AML-193 (cell line): ENCODE results near the gene IFNL1.
"Not testable (repeated sequence)": the region's sequence is repeated elsewhere in the genome, so short reads cannot be mapped to it uniquely, and the experiment has no call there.

ENCODE experiments used
- DNase-seq, 2 experiments: peaks; one replicate each; lab custom pipeline; 2025; lab: John Stamatoyannopoulos, UW

IFNL1 gene

DNA sequence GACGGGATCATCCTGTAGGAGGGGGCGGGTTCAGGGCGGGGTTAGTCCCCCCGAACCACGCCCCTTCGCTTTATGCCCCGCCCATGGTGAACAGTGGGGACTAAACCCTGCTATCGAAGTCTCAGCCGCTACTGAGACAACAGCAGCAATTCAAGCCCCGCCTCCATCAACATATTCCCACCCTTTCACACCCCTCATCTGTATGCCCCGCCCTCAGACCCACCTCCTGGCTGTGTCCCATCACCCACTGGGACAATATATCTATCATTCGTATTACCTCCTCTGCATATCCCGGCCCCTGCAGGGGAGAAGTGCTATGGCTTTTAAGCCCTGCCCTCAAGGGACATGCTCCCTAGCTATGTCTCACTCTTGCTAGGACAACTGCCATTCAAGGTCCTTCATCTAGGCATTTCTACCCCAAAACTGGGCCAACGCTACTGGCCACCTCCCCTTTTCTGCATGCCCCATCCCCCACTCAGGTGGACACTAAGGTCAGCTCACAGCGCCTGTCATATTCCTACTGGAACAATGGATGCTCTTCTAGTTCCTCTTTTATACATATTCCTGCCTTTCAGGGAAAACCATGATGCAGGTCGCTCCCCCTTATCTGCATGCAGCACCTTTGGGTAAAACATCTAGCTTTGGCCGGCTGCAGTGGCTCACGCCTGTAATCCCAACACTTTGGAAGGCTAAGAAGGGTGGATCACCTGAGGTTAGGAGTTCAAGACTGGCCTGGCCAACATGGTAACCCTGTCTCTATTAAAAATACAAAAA lies 12.5 kb downstream of the IFNL1 start:
- no peak for DNase-seq

- DNase-seq = not testable (repeated sequence)
These were observed 13.1 kb downstream of the IFNL1 start for GRCh38 chr19:39309305-39309670.

DNA sequence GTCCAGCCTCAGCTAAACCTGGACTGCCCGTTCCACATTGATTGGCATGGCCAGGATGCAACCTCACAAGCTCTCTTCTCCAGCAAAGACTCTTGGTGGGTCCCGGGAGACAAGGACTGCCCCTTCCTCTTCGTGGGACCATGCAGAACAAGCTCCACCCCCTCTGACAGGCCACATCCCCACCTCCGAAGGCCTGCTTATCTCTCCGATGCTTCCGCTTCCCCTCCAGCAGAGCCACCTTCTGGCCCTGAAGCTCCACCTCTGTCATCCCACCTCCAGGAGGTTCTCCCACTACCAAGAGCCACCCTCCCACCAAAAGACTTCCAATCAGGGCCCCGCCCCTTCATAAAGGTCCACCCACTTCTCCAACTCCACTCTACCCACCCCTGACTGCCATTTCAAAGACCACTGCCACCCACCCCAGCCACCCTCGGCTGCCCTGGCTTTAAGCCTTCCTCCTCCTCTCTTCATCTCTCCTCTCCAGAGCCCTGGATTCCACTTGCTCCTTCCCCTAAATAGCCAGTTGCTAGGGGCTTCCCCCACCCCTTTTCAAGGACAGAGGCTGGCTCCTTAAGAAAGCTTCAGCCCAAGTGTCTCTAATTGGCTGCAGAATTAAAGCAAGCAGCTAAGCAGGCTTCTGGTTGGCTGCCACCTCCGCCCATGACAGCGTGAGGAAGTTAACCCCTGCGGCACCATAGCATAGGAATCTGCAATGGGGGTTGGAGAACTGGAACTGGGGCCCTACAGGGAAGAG lies 14.5 kb downstream of the IFNL1 start:
- DNase-seq = no peak

DNA sequence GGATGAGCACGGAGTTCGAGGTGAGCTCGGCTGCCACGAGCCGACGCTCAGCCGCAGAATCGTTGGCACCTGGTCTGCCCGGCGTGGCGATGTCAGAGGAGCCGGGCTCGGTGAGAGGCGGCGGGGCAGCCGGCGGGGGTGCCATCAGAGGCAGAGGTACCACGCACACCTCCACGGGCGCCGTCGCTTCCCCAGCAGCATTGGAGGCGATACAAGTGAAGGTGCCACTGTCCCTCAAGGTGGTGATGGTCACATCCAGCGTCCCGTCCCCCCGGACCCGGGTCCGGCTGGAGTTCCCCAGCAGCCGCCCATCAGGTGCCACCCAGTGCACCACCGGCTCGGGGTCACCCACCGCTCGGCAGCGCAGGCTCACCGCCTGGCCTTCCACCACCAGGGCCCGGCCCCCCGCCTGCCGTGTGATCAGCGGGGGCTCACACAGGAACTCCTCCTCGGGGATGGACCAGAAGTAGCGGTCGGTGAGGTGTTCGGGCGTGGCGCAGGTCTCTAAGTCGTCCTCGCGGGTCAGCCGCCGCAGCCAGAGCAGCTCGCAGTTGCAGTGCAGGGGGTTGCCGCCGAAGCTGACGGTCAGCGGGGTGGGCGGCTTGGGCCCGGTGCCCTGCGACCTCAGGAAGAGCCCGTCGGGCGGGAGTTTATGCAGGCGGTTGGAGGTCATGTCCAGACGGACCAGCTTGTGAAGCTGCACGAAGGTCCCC lies 18.0 kb downstream of the IFNL1 start:
- no peak for DNase-seq

GRCh38 chr19:39315933-39316332 lies 19.7 kb downstream of the IFNL1 start:
- no peak for DNase-seq

DNA sequence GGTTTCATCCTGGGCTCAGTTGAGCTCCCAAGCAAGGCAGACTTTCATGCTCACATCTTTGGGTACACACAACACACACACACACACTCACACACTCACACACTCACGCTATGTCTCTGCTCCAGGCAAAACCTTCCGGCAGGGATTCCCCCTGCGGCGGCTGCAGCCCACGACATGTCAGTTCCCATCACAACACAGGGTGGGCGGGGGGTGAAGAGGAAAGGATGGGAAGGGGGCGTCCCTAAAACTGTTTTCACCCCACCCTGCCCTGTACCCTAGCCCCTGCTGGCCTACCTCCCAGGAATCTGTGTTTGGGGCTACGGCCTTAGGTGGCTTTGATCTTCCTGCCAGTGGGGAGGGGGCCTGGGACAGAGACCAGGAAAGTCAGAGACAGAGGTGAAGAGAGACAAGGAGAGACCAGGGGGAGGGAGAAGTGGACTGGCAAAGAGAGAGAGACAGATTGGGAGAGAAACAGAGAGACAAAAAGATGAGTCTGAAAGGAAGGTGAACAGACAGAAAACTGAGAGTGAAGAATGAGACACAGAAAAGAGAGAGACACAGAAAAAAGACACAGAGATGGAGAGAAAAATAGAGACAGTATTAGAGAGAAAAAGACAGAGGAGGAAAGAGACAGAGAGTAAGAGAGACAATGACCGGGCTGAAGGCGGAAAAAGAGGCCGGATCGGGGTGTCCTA lies 20.6 kb downstream of the IFNL1 start:
- no peak for DNase-seq

GRCh38 chr19:39317476-39317875 lies 21.3 kb downstream of the IFNL1 start:
- DNase-seq = no peak

- no peak for DNase-seq
These were observed 21.9 kb downstream of the IFNL1 start for GRCh38 chr19:39318071-39318470.

DNA sequence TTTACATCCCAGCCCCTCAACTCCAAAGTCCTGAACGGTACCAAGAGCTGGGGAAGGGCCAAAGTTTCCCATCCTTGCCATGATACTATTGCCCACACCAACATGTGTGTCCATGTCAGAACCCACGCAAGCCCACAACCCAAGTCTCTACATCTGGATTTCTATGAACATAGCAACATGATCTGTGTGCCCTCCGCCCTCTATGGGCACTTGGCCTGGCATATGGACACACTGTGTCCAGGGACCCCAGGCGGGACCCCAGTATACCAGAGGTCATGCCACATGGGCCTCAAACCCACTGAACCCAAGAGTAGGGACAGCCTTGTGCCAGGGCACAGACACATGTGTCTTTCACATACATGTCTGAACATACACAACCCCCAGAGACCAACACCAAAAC lies 22.5 kb downstream of the IFNL1 start:
- no peak for DNase-seq

GRCh38 chr19:39319098-39319891 lies 23.1 kb downstream of the IFNL1 start:
- DNase-seq = no peak

- no peak for DNase-seq
These were observed 23.7 kb downstream of the IFNL1 start for GRCh38 chr19:39319892-39320248.

DNA sequence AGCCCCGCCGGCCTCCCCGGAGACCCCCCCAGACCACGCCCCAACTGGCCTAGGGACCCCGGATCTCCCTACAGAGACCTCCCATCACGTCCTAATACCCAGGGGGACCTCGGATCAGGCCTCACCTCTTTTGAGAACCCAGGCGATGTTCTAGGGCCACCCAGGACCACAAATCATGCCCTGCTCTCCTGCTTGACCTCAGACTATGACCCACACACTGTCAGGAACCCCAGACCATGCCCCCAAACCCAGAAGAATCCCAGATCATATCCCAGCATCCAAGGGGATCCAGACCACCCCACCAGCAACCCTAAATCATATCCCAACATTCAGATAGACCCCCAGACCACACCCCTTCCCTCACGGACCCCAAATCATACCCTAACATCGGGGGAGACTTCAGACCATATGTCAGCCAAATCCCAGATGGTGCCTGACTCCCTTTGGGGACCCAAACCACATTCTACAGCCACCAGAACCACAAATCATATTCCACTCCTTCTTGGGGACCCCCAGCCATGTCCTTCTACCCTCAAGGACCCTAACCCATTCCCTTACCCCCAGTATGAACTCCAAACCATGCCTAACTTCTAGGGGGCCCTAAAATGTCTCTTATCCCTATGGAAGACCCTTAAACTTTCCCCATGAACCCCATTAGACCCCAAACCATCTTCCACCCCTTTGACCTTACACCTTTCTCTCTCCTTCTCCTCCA lies 25.1 kb downstream of the IFNL1 start:
- no peak for DNase-seq

GRCh38 chr19:39321832-39322176 lies 25.6 kb downstream of the IFNL1 start:
- no peak for DNase-seq

DNA sequence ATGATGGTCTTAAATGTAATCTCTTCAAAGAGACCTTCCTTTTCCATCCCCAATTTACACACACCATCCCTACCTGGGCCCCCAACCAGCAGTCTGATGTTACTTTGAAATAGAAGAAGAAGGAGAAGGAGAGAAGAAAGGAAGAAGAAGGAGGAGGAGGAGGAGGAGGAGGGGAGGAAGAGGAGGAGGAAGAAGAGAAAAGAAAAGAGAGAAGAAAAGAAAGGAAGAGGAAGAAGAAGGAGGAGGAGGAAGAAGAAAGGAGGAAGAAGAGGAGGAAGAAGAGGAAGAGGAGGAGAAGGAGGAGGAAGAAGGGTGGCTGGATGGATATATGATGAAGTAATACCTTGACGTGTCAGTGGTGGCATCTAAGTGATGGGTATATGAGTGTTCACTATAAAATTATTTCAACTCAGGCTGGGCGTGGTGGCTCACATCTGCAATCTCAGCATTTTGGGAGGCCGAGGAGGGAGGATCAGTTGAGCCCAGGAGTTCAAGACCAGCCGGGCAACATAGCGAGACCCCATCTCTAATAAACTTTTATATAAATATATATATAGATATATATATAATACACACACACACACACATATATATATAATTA lies 28.1 kb downstream of the IFNL1 start:
- no peak for DNase-seq

- DNase-seq = no peak
These were observed 29.8 kb downstream of the IFNL1 start for GRCh38 chr19:39325778-39326665.

GRCh38 chr19:39327363-39328045 lies 31.3 kb downstream of the IFNL1 start:
- DNase-seq = no peak

DNA sequence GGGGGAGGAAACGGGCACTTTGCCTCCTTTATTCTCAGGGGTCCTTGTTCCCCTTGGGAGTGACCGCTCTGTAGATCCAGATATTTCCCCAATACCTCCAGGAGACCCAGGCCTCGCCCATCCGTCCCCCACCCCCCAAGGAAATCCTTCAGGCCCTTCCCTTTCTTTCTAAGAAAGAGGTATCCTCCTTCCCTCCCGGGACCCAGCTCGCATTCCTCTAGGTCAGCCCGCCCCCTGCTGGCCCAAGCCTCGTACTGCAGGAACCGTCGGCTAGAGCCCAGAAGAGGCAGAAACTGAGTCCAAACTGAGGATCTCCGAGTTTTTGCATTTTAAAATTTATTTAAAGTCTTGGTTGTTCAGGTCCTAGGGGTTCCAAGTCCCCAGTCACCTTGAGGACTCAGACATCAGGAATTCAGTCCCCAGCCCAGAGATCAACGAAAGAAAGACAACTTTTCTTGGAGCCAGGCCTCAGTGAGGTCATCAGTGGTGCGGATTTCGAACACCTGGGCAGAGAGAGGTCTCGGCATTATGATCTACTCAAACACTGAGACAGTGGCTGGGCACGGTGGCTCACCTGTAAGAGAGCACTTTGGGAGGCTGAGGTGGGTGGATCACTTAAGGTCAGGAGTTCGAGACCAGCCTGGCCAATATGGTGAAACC lies 32.0 kb downstream of the IFNL1 start:
- DNase-seq = peak; percentile 35 to 44

DNA sequence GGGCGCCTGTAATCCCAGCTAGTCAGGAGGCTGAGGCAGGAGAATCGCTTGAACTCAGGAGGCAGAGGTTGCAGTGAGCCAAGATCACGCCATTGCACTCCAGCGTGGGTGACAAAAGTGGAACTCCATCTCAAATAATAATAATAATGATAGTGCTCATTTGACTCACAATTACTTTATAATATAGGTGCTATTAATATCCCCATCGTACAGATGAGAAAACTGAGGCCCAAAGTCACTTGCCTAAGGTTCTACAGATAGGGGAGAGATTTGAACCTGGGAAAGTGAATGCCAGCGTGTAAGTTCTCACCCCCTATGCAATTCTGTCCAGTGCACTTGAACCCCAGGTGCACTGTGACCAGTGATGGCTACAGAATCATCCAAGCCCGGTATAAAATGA lies 33.7 kb downstream of the IFNL1 start:
- DNase-seq = no peak
